GM21737 (cell line): ENCODE data around the gene TM6SF1.

ENCODE experiments used
- ATAC-seq: cut with Tn5 transposase; IDR thresholded peaks from one replicate; pipeline ENCODE4 v1.9.1; 2021; ENCODE audit warnings: mild to moderate bottlenecking, moderate library complexity; ENCODE audit not compliant: unreplicated experiment

The TM6SF1 gene

GRCh38 chr15:83170474-83171165 lies 63.2 kb downstream of the TM6SF1 start:
- no peak for ATAC-seq

GRCh38 chr15:83174891-83175290 lies 67.4 kb downstream of the TM6SF1 start:
- ATAC-seq: no peak

- no peak for ATAC-seq
Measured at GRCh38 chr15:83178390-83178789, 70.9 kb downstream of the TM6SF1 start.

- ATAC-seq: no peak
Measured at GRCh38 chr15:83178869-83179325, 71.5 kb downstream of the TM6SF1 start.

GRCh38 chr15:83185561-83185960 lies 78.1 kb downstream of the TM6SF1 start:
- ATAC-seq: no peak
